Epithelial cell of alveolus of lung (primary cell): ENCODE data around the gene WDR73. TPM values are rescaled to one million over a fixed set of nuclear protein-coding genes. Genes with fewer than 3 reads are reported as not detected.

ENCODE experiments used
- total RNA-seq: library from RNA; depleted of rRNA; stranded (reverse); fragments of >200 nt; gene quantifications from 2 replicates; pipeline ENCODE4 v1.2.1, GENCODE V29; 2015

WDR73 gene
- total RNA-seq = 13.7 and 15.7 TPM in 2 replicates

GRCh38 chr15:84653910-84654688 is at the start of gene WDR73:
WDR73 (minus strand) TSS chr15:84654283; CDS start chr15:84654274, 9 bp downstream.

GRCh38 chr15:84658080-84658787 is 4.2 kb upstream of the WDR73 start, which contains the start of gene NMB:
NMB (minus strand) TSS chr15:84658199; CDS start chr15:84658152, 47 bp downstream.

GRCh38 chr15:84600687-84601554 is 53.2 kb downstream of the WDR73 start, which contains the start of gene ZSCAN2:
ZSCAN2 (plus strand) TSS chr15:84601009; CDS start chr15:84603928, 2,919 bp downstream.

Other genes starting within 250 kb of the WDR73 start
- 10.7 and 17.6 TPM in 2 replicates for gene ZSCAN2, start 53.3 kb downstream of the WDR73 start, total RNA-seq
- 6.5 and 10.9 TPM in 2 replicates for gene NMB, start 3.9 kb upstream of the WDR73 start, total RNA-seq
- 200 and 269 TPM in 2 replicates for gene SEC11A, start 61.9 kb upstream of the WDR73 start, total RNA-seq
- gene ZNF592, start 94.3 kb upstream of the WDR73 start, total RNA-seq = 8.1 and 13.8 TPM in 2 replicates
- gene ALPK3, start 163.1 kb upstream of the WDR73 start, total RNA-seq = 0.80 and 3.1 TPM in 2 replicates
- gene SLC28A1, start 230.4 kb upstream of the WDR73 start, total RNA-seq = not detected in 2 replicates